Colonic mucosa (tissue), 4 donors: Measurements from ENCODE around the gene PGBD5. TPM values are rescaled to one million over a fixed set of nuclear protein-coding genes. Genes with fewer than 3 reads are reported as not detected.
"Not testable (repeated sequence)": the region's sequence is repeated elsewhere in the genome, so short reads cannot be mapped to it uniquely, and the experiment has no call there.

Source experiments
- DNase-seq: peaks from one replicate; pipeline ENCODE4 v3.0.0-alpha.2; 2020
- H3K27ac ChIP-seq: fragments of 200-600 bp; one replicate; pipeline ENCODE4 v1.8.0; 2021
- H3K27me3 ChIP-seq: fragments of 200-600 bp; one replicate; pipeline ENCODE4 v1.8.0; 2021
- H3K36me3 ChIP-seq: fragments of 200-600 bp; one replicate; pipeline ENCODE4 v1.8.0; 2021
- H3K4me1 ChIP-seq: fragments of 200-600 bp; one replicate; pipeline ENCODE4 v1.8.0; 2021; ENCODE audit warnings: mild to moderate bottlenecking
- H3K4me3 ChIP-seq: fragments of 200-600 bp; one replicate; pipeline ENCODE4 v1.8.0; 2021
- H3K9ac ChIP-seq, 2 donors: one replicate each; pipeline ENCODE4 v1.7.0; 2013; ENCODE audit warnings: control low read depth in 2 of 2, low read depth in 2 of 2, low read length in 2 of 2
- H3K9me3 ChIP-seq: fragments of 200-600 bp; one replicate; pipeline ENCODE4 v1.8.0; 2021
- CTCF ChIP-seq: fragments of 200-600 bp; IDR thresholded peaks from one replicate; pipeline ENCODE4 v1.8.0; 2022; ENCODE audit warnings: antibody characterized with exemption, mild to moderate bottlenecking
- intact Hi-C: fragments of 100-400 bp; cut with DNase I; formaldehyde crosslinking; loops from one replicate; pipeline ENCODE4 v1.14.1; 2022
- total RNA-seq, 2 donors: library from RNA; stranded (reverse); fragmentation: NEBNext Ultra II Directional in 1 of 2; extraction: Animal tissue kit (Norgen Biotek cat#: 25700) in 1 of 2; gene quantifications; one replicate each; pipeline ENCODE4 v1.2.1, GENCODE V29; 2021
- donor health status: healthy.
- donor health status: DM: no; HTN: no; CAD: no.
- donor health status: DM: no; HTN: no; CAD: no.

The PGBD5 gene
- total RNA-seq: 10 to 100 TPM in 1 of 2 donors, 1 to 10 TPM in 1; 6.4 to 14.8 TPM

DNA sequence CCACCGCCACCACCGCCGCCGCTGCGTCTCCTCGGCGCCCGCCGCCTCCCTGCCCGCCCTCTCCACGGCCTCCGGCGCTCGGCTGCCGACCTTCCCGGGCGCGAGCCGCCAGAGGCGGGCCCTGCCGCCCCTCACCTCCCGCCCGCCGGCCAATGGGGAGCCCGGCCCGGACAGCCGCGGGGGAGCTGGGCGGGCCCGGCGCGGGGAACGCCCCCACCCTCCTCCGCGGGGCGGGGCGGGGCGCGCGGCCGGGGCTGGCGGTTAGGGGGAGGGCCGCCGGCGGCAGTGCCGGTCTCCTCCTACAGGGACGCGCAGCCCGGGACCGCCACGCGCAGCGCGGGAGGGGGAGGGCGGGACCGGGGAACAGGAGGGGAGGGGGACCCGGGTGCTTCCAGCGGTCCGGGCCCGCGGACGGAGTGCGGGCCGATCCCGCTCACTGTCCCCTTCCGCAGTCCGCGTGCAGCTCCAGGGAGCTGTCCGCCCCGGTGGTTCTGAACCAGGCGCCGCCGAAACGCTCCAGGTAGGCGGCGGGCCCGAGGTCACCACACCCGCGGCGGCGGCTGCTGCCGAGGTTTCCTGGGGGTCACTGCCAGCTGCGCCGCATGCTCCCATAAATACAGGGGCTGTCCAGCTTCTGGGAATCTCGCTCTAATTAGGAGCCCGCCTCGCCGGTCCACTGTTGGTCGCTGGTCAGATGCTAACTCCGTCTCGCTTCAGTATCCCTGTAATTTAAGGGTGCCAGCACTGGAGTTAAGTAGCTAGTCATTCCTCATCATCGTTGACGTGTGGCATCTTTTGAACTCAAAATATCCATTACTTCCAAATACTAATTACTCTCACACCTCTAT, at the start of gene PGBD5:
TSS of gene PGBD5 (minus strand) at position 87 of the 848 bp plus-strand sequence. CDS start 404 bp downstream, outside the sequence.
- Histone ChIP-seq H3K9me3 (no peaks in the 10 kb centered on the region), H3K27ac (no peak within 1 kb of the TSS), H3K4me1 (peaks cover 4% of the 10 kb centered on the region), H3K4me3 (peak within 1 kb of the TSS; percentile 64), H3K27me3 (peaks cover 12% of the 10 kb centered on the region), H3K9ac (no peak within 1 kb of the TSS), H3K36me3 (no peaks in the 10 kb centered on the region)
- TF ChIP-seq CTCF: no peak
- DNase-seq: peak; percentile 82
- intact Hi-C loops: no loop called here

DNA sequence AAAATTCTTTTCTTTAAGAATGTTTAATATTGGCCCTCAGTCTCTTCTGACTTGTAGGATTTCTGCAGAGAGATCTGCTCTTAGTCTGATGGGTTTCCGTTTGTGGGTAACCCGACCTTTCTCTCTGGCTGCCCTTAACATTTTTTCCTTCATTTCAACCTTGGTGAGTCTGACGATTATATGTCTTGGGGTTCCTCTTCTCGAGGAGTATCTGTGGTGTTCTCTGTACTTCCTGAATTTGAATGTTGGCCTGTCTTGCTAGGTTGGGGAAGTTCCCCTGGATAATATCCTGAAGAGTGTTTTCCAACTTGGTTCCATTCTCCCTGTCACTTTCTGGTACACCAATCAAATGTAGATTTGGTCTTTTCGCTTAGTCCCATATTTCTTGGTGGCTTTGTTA, 48.8 kb upstream of the PGBD5 start:
- H3K9me3 ChIP-seq, H3K4me1 ChIP-seq, H3K27ac ChIP-seq, H3K27me3 ChIP-seq, DNase-seq, H3K36me3 ChIP-seq, H3K9ac ChIP-seq, H3K4me3 ChIP-seq, intact Hi-C loops: not testable (repeated sequence)

GRCh38 chr1:230470750-230471149, 44.6 kb upstream of the PGBD5 start:
- H3K9me3 ChIP-seq, H3K4me3 ChIP-seq, intact Hi-C loops: not testable (repeated sequence)

DNA sequence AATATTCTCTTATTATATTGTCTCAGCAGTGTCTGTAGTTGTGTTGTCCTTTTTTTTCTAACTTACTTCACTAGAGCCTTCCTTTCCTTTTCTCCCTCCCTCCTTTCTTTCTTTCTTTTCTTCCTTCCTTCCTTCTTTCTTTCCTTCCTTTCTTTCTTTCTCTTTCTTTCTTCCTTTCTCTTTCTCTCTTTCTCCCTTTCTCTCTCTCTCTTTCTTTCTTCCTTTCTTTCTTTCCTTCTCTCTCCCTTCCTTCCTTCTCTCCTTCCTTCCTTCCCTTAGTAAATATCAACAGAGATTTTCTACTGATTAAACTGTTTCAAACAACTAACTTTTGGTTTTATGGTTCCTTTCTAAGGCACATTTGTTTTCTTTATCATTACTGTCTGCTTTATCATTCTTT, 43.1 kb upstream of the PGBD5 start:
- Histone ChIP-seq H3K4me1 (no peaks in the 10 kb centered on the region), H3K4me3 (no peak overlapping the region), H3K36me3 (no peaks in the 10 kb centered on the region), H3K27me3 (no peaks in the 10 kb centered on the region), H3K9me3 (no peaks in the 10 kb centered on the region), H3K27ac (no peak overlapping the region), H3K9ac (no peak overlapping the region)
- no peak for DNase-seq
- intact Hi-C loops: no loop called here
- no peak for TF ChIP-seq CTCF

More at GRCh38 chr1:230470750-230471149, 44.6 kb upstream of the PGBD5 start:
- H3K9ac ChIP-seq, H3K27me3 ChIP-seq, H3K27ac ChIP-seq, H3K36me3 ChIP-seq, H3K4me1 ChIP-seq, DNase-seq: not testable (repeated sequence)

DNA sequence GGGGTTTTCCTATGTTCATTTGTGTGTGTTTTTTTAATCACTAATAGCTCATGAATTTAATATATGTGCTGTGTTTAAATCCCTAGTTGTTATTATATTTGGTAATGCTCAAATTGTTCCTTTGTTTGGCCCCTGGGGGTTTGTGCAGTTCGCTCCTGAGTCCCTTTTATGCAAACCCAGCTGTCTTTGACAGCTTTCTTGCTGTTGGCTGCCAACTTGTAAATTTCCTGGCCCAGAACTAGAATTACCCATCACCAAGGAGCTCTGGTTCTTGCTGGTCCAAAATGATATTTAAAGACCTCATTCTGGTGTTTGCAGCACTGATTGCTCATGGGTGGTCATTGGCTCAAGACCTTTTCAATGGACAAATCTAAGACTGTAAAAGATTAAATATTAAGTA, 39.6 kb upstream of the PGBD5 start:
- intact Hi-C loops: no loop called here
- no peaks in the 10 kb centered on the region for H3K9me3 ChIP-seq
- no peak for TF ChIP-seq CTCF
- H3K27ac ChIP-seq: no peak overlapping the region
- no peak overlapping the region for H3K4me3 ChIP-seq
- DNase-seq: no peak
- H3K4me1 ChIP-seq: no peaks in the 10 kb centered on the region
- H3K27me3 ChIP-seq: no peaks in the 10 kb centered on the region
- H3K36me3 ChIP-seq: no peaks in the 10 kb centered on the region
- no peak overlapping the region for H3K9ac ChIP-seq

DNA sequence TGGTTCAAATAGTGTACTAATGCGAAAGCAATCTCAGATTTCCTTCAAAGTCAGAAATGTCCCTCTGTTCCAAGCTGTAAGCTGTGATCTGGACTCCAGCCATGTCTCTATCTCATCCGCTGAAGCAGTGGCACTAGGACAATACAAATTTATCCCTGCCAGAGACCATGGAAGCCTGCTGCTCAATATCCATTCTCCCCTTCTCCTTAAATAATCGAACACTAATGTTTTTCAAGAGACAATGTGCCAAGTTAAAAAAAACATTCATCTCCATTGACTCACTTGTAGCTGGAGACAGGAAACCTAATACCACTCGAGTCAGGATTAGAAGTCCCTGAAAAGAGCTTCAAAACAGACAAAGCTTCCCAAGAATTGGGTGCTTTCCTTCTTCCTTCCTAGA, 38.5 kb upstream of the PGBD5 start:
- Histone ChIP-seq H3K27ac (no peak overlapping the region), H3K4me3 (no peak overlapping the region), H3K36me3 (no peaks in the 10 kb centered on the region), H3K4me1 (no peaks in the 10 kb centered on the region), H3K27me3 (no peaks in the 10 kb centered on the region), H3K9me3 (no peaks in the 10 kb centered on the region), H3K9ac (no peak overlapping the region)
- no peak for TF ChIP-seq CTCF
- intact Hi-C loops: no loop called here
- DNase-seq: no peak
